ENCODE results near the gene ARHGAP19.

Gene ARHGAP19

DNA sequence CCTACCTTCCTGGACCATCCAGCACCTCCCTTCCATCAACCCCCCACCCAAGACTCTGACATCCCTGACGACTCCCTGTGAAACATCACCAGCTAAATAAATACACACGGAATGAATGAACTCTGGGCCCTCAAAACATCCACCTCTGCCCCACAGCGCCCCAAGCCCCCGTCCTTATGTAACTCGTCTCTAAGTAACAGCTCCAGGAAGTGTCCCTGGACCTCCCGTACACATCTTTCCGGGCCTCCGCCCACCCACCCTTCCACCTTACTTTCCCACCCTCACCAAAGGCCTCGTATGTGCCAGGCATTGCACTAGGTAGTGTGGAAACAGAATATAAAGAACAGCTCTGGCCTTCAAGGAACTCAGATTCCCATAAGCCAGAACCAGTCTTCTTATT is 79.0 kb downstream of the ARHGAP19 start:
- Histone ChIP-seq H3K36me3 (ENCODE audit: insufficient read depth, low read length) (no peaks in the 10 kb centered on the region), H3K4me3 (ENCODE audit: low read depth in 1 of 2, low read length in 2 of 2) (no peak overlapping the region), H2AFZ (ENCODE audit: low read depth, low read length) (no peak overlapping the region), H4K20me1 (ENCODE audit: insufficient read depth, low read length) (peaks cover 6% of the 10 kb centered on the region), H3K4me2 (ENCODE audit: insufficient read depth, low read length) (no peak overlapping the region), H3K27me3 (ENCODE audit: insufficient read depth, low read length, poor library complexity) (no peaks in the 10 kb centered on the region), H3K4me1 (ENCODE audit: insufficient read depth, low read length) (no peaks in the 10 kb centered on the region), H3K9me3 (ENCODE audit: insufficient read depth, low read length, severe bottlenecking) (no peaks in the 10 kb centered on the region), H3K27ac (ENCODE audit: low read length) (no peak overlapping the region), H3K9ac (ENCODE audit: low read depth, low read length) (no peak overlapping the region), H3K79me2 (ENCODE audit: insufficient read depth, low read length) (no peaks in the 10 kb centered on the region)
- ATAC-seq (ENCODE audit: insufficient read depth, low read depth) (no peak), DNase-seq (no peak)
- TF ChIP-seq, protein P1, sequence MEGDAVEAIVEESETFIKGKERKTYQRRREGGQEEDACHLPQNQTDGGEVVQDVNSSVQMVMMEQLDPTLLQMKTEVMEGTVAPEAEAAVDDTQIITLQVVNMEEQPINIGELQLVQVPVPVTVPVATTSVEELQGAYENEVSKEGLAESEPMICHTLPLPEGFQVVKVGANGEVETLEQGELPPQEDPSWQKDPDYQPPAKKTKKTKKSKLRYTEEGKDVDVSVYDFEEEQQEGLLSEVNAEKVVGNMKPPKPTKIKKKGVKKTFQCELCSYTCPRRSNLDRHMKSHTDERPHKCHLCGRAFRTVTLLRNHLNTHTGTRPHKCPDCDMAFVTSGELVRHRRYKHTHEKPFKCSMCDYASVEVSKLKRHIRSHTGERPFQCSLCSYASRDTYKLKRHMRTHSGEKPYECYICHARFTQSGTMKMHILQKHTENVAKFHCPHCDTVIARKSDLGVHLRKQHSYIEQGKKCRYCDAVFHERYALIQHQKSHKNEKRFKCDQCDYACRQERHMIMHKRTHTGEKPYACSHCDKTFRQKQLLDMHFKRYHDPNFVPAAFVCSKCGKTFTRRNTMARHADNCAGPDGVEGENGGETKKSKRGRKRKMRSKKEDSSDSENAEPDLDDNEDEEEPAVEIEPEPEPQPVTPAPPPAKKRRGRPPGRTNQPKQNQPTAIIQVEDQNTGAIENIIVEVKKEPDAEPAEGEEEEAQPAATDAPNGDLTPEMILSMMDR (IDR thresholded peaks at IDR 0.05; ENCODE audit: borderline replicate concordance, extremely low read depth, low read length, poor library complexity, severe bottlenecking) = no peak
- no peak for TF ChIP-seq EZH2 (IDR thresholded peaks at IDR 0.05; ENCODE audit: borderline replicate concordance, low read depth, low read length, severe bottlenecking)

DNA sequence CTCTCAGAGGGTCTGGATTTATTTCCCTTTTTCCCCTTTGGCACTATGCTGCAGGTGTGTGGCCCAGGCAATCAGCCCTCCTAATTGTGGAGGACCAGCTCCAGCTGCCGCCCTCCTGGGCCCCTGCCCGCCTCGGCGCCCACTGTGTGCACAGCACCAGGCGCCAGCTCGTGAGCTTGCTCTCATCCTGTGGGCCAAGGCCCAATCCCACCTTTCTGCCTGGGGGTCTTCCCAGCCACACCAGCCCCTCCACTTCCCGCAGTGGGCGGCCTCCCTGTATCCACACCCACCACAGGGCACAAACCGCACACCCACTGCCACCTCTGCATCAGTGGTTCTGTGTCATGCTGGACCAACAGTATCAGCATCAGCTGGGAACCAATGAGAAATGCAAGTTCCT is 81.2 kb downstream of the ARHGAP19 start:
- Histone ChIP-seq H2AFZ (ENCODE audit: low read depth, low read length) (no peak overlapping the region), H3K36me3 (ENCODE audit: insufficient read depth, low read length) (no peaks in the 10 kb centered on the region), H3K4me1 (ENCODE audit: insufficient read depth, low read length) (no peaks in the 10 kb centered on the region), H4K20me1 (ENCODE audit: insufficient read depth, low read length) (peaks cover 9% of the 10 kb centered on the region), H3K9ac (ENCODE audit: low read depth, low read length) (no peak overlapping the region), H3K4me3 (ENCODE audit: low read depth in 1 of 2, low read length in 2 of 2) (no peak overlapping the region), H3K27ac (ENCODE audit: low read length) (no peak overlapping the region), H3K79me2 (ENCODE audit: insufficient read depth, low read length) (no peaks in the 10 kb centered on the region), H3K4me2 (ENCODE audit: insufficient read depth, low read length) (no peak overlapping the region), H3K27me3 (ENCODE audit: insufficient read depth, low read length, poor library complexity) (no peaks in the 10 kb centered on the region), H3K9me3 (ENCODE audit: insufficient read depth, low read length, severe bottlenecking) (no peaks in the 10 kb centered on the region)
- TF ChIP-seq, protein P1 (IDR thresholded peaks at IDR 0.05; ENCODE audit: borderline replicate concordance, extremely low read depth, low read length, poor library complexity, severe bottlenecking) = no peak
- no peak for TF ChIP-seq EZH2 (IDR thresholded peaks at IDR 0.05; ENCODE audit: borderline replicate concordance, low read depth, low read length, severe bottlenecking)
- DNase-seq (no peak), ATAC-seq (ENCODE audit: insufficient read depth, low read depth) (no peak)

DNA sequence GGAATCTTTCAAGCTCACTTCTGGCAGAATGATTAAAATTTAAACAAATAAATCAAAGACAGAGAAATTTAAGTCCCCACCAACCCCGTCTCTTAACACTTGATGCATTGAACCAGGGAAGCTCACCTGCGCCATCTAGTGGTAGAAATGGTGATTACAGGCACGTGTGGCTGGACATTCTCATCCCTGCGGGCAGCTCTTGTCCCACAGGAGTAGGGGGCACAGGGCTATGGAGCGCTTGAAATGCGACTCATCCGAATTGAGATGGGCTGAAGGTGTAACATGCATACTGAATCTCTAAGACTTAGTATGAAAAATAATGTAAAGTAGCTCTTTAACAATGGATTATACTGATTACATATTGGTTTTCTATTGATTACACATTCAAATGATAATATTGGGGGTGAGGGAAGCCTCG is 81.9 kb downstream of the ARHGAP19 start:
- no peak for TF ChIP-seq EZH2 (IDR thresholded peaks at IDR 0.05; ENCODE audit: borderline replicate concordance, low read depth, low read length, severe bottlenecking)
- TF ChIP-seq, protein P1 (IDR thresholded peaks at IDR 0.05; ENCODE audit: borderline replicate concordance, extremely low read depth, low read length, poor library complexity, severe bottlenecking) = peak; percentile 99

More for the DNA sequence above, 81.9 kb downstream of the ARHGAP19 start:
- peaks cover 9% of the 10 kb centered on the region for H4K20me1 ChIP-seq (ENCODE audit: insufficient read depth, low read length)
- ATAC-seq (ENCODE audit: insufficient read depth, low read depth) (peak; percentile 74), DNase-seq (peak; percentile 70)
- H3K4me3 ChIP-seq (ENCODE audit: low read depth in 1 of 2, low read length in 2 of 2) = no peak overlapping the region
- no peak overlapping the region for H3K4me2 ChIP-seq (ENCODE audit: insufficient read depth, low read length)
- no peaks in the 10 kb centered on the region for H3K9me3 ChIP-seq (ENCODE audit: insufficient read depth, low read length, severe bottlenecking)
- no peaks in the 10 kb centered on the region for H3K27me3 ChIP-seq (ENCODE audit: insufficient read depth, low read length, poor library complexity)
- H3K36me3 ChIP-seq (ENCODE audit: insufficient read depth, low read length) = no peaks in the 10 kb centered on the region
- H2AFZ ChIP-seq (ENCODE audit: low read depth, low read length) = no peak overlapping the region
- H3K79me2 ChIP-seq (ENCODE audit: insufficient read depth, low read length) = no peaks in the 10 kb centered on the region
- no peak overlapping the region for H3K27ac ChIP-seq (ENCODE audit: low read length)
- H3K9ac ChIP-seq (ENCODE audit: low read depth, low read length) = no peak overlapping the region
- no peaks in the 10 kb centered on the region for H3K4me1 ChIP-seq (ENCODE audit: insufficient read depth, low read length)
